ENCODE data around the gene COLEC12. TPM values are rescaled to one million over a fixed set of nuclear protein-coding genes. Genes with fewer than 3 reads are reported as not detected.

COLEC12 gene
- total RNA-seq, 3 donors from 2014 or later = 11.7 to 57.3 (median 14.7) TPM

DNA sequence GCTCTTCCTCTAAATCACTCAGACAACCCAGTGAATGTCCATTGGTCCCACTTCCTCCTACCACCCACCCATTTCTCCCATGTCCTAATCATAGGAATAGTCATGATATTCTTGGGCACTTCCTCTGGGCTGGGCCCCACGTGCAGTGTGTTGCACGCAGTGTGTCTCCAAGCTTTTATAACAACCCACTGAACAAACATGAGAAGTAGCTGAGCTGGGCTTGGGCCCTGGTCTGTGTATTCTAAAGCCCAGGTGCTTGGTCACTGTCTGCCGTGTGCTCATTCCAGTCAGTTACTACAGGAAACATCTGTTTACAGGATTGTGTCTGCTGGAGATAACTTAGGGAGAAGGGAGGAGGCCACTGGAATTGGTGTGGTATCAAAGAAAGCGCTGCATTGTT lies 168.5 kb downstream of the COLEC12 start:
- H3K9me3 ChIP-seq = no peaks in the 10 kb centered on the region
- H3K4me1 ChIP-seq = no peaks in the 10 kb centered on the region
- H3K27ac ChIP-seq = peak overlapping the region in 1 of 2 donors; percentile 12
- H3K36me3 ChIP-seq = no peaks in the 10 kb centered on the region
- intact Hi-C loops (cut with DNase I; ENCODE audit: low total_unique reads) = no loop called here
- no peak for DNase-seq (ENCODE audit: low spot score in 2 of 2)
- no peak overlapping the region for H3K4me3 ChIP-seq
- H3K27me3 ChIP-seq = no peaks in the 10 kb centered on the region
- TF ChIP-seq POLR2A (IDR thresholded peaks at IDR 0.05) = no peak
- TF ChIP-seq POLR2AphosphoS5 (IDR thresholded peaks at IDR 0.05) = no peak

DNA sequence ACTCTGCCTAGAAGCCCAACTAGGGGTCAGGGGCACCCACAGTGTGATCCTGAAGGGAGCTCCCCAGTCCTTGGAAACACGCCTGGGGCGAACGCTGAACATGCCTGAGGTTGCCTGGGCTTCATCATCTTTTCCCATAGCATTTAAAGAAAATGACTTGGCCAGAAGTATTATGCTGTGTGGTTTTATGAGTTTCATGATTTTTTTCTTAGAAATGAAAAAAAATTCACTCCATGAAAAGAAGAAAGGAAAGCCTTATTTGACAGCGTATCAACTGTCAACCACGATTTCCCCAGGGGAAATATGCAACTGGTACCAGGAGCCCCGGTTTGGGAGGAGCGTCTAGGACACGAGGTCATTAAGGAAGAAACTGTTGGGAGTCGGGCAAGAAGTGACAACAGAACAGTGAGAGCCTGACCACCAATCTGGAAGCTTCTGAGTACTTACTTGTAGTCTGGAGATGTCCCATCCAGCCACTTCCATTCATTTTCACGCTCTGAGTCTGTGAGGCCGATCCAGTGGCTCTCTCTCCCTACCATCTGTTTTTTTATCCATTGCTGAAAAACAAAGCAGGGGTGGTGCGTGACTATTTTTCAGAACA lies 169.2 kb downstream of the COLEC12 start:
- TF ChIP-seq POLR2AphosphoS5 (IDR thresholded peaks at IDR 0.05) = no peak
- TF ChIP-seq, protein P1, sequence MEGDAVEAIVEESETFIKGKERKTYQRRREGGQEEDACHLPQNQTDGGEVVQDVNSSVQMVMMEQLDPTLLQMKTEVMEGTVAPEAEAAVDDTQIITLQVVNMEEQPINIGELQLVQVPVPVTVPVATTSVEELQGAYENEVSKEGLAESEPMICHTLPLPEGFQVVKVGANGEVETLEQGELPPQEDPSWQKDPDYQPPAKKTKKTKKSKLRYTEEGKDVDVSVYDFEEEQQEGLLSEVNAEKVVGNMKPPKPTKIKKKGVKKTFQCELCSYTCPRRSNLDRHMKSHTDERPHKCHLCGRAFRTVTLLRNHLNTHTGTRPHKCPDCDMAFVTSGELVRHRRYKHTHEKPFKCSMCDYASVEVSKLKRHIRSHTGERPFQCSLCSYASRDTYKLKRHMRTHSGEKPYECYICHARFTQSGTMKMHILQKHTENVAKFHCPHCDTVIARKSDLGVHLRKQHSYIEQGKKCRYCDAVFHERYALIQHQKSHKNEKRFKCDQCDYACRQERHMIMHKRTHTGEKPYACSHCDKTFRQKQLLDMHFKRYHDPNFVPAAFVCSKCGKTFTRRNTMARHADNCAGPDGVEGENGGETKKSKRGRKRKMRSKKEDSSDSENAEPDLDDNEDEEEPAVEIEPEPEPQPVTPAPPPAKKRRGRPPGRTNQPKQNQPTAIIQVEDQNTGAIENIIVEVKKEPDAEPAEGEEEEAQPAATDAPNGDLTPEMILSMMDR (IDR thresholded peaks at IDR 0.05) = no peak
- no peak for TF ChIP-seq POLR2A (IDR thresholded peaks at IDR 0.05)
- no peak overlapping the region for H3K4me3 ChIP-seq
- intact Hi-C loops (cut with DNase I; ENCODE audit: low total_unique reads) = no loop called here
- no peak for DNase-seq (ENCODE audit: low spot score in 2 of 2)
- no peak overlapping the region for H3K27ac ChIP-seq
- H3K9me3 ChIP-seq = no peaks in the 10 kb centered on the region
- H3K27me3 ChIP-seq = no peaks in the 10 kb centered on the region
- no peaks in the 10 kb centered on the region for H3K4me1 ChIP-seq
- no peaks in the 10 kb centered on the region for H3K36me3 ChIP-seq

DNA sequence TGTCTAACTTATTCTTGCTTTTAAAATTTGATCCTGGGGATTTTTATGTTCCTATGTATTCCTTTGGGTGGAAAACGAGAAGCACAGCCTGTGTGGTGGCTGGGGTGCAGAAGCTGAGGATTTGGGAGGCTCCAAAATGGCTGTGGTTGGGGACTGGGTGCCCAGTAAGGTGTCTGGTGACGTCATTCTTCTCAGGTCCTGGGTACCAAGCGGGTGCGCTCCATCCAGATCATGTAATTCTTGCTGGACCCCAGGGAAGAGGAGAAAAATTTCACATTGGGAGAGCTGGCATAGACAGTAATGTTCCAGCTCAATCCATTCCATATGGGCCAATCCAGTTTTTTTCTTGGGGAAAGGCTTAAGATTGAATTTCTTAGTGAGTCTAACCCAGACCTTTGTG lies 171.6 kb downstream of the COLEC12 start:
- intact Hi-C loops (cut with DNase I; ENCODE audit: low total_unique reads) = no loop called here
- TF ChIP-seq, protein P1 (IDR thresholded peaks at IDR 0.05) = no peak
- no peak for TF ChIP-seq POLR2AphosphoS5 (IDR thresholded peaks at IDR 0.05)
- TF ChIP-seq POLR2A (IDR thresholded peaks at IDR 0.05) = no peak

DNA sequence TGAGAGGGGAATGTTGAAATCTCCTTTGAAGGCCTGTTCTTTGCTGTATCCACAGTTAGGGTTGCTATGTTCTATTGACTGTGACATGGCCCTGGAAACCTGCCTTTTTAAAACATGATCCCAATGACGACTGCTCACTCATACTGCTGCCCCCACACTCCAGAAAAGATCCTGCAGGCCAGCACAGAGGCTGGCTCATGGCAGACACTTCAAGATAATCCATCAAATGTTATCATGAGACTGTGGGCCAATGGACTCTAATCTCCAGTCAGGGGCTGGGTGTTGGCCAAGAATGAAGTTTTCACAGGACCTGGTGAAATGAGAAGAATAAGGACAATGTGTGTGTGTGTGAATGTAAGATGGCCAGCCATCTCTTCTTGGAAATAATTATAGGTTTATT lies 173.7 kb downstream of the COLEC12 start:
- DNase-seq (ENCODE audit: low spot score in 2 of 2) = no peak
- Histone ChIP-seq H3K4me3 (no peak overlapping the region), H3K27me3 (no peaks in the 10 kb centered on the region), H3K9me3 (no peaks in the 10 kb centered on the region), H3K36me3 (no peaks in the 10 kb centered on the region), H3K4me1 (no peaks in the 10 kb centered on the region), H3K27ac (no peak overlapping the region)
- intact Hi-C loops (cut with DNase I; ENCODE audit: low total_unique reads) = no loop called here
- TF ChIP-seq POLR2A (IDR thresholded peaks at IDR 0.05) (no peak), POLR2AphosphoS5 (IDR thresholded peaks at IDR 0.05) (no peak)
- TF ChIP-seq, protein P1 (IDR thresholded peaks at IDR 0.05) = no peak

More for the DNA sequence above, 171.6 kb downstream of the COLEC12 start:
- Histone ChIP-seq H3K4me3 (no peak overlapping the region), H3K9me3 (no peaks in the 10 kb centered on the region), H3K27ac (no peak overlapping the region), H3K36me3 (no peaks in the 10 kb centered on the region), H3K27me3 (no peaks in the 10 kb centered on the region), H3K4me1 (no peaks in the 10 kb centered on the region)
- DNase-seq (ENCODE audit: low spot score in 2 of 2) = no peak

DNA sequence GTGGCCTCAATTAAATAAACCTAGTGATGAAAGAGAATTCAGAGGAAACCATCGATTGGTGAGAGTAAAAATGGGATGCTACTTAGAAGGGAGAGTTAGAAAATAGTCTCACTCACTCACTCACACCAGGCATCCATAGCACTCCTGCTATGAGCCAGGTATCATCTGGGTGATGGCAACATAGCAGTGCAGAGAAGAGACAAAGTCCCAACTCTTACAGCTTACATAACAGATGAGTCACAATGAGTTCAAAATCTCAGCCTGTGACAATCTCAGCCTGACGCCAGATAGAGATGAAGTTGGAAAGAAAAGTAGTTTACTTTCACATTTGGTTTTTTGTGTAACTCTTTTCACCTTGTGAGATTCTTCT lies 177.3 kb downstream of the COLEC12 start:
- no peak for DNase-seq (ENCODE audit: low spot score in 2 of 2)
- no peak overlapping the region for H3K4me3 ChIP-seq
- no peaks in the 10 kb centered on the region for H3K27me3 ChIP-seq
- no peaks in the 10 kb centered on the region for H3K36me3 ChIP-seq
- no peak for TF ChIP-seq POLR2A (IDR thresholded peaks at IDR 0.05)
- TF ChIP-seq, protein P1 (IDR thresholded peaks at IDR 0.05) = no peak
- TF ChIP-seq POLR2AphosphoS5 (IDR thresholded peaks at IDR 0.05) = no peak
- no peak overlapping the region for H3K27ac ChIP-seq
- intact Hi-C loops (cut with DNase I; ENCODE audit: low total_unique reads) = no loop called here
- H3K9me3 ChIP-seq = no peaks in the 10 kb centered on the region
- no peaks in the 10 kb centered on the region for H3K4me1 ChIP-seq
